ENCODE results near the gene PAMR1.

Gene PAMR1

DNA sequence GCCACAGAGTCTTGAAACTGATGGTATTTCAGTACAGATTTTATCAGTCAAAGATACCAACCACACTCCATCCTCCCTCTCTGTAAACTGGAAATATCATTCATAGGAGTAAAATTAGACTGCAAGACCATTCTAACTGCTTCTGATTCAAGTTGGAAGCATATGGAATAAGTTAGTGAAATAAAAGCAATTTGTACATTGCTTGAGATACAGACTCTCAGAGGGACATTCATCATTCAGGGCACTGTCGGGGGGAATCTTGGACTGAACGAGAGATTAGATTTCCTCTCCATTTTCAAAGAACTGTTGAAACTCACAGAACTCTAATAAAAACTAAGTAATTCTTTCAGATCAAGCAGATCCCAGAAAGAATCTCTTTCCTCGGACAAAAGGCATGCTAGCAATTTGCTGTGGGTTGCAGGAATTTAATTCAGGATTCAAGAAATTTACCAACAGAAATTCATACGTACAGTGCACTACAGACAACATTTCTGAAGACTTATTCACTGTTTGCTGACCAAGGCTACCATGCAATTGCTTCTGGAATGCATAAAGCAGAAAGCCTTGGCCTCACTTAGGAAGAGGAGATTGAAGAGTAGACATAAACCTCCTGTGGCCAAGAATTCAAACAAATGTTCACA, 34.1 kb downstream of the PAMR1 start:
- H3K4me1 Mint-ChIP-seq: peaks cover 4% of the 10 kb centered on the region
- no peaks in the 10 kb centered on the region for H3K27me3 Mint-ChIP-seq (ENCODE audit: low read depth, poor library complexity)
- TF ChIP-seq, protein P1, sequence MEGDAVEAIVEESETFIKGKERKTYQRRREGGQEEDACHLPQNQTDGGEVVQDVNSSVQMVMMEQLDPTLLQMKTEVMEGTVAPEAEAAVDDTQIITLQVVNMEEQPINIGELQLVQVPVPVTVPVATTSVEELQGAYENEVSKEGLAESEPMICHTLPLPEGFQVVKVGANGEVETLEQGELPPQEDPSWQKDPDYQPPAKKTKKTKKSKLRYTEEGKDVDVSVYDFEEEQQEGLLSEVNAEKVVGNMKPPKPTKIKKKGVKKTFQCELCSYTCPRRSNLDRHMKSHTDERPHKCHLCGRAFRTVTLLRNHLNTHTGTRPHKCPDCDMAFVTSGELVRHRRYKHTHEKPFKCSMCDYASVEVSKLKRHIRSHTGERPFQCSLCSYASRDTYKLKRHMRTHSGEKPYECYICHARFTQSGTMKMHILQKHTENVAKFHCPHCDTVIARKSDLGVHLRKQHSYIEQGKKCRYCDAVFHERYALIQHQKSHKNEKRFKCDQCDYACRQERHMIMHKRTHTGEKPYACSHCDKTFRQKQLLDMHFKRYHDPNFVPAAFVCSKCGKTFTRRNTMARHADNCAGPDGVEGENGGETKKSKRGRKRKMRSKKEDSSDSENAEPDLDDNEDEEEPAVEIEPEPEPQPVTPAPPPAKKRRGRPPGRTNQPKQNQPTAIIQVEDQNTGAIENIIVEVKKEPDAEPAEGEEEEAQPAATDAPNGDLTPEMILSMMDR (IDR thresholded peaks at IDR 0.05): no peak
- no peak for DNase-seq
- no peak overlapping the region for H3K4me3 Mint-ChIP-seq
- H3K36me3 Mint-ChIP-seq (ENCODE audit: low read depth): peaks cover 42% of the 10 kb centered on the region
- H3K27ac Mint-ChIP-seq: no peak overlapping the region
- peaks cover 4% of the 10 kb centered on the region for H3K9me3 Mint-ChIP-seq

DNA sequence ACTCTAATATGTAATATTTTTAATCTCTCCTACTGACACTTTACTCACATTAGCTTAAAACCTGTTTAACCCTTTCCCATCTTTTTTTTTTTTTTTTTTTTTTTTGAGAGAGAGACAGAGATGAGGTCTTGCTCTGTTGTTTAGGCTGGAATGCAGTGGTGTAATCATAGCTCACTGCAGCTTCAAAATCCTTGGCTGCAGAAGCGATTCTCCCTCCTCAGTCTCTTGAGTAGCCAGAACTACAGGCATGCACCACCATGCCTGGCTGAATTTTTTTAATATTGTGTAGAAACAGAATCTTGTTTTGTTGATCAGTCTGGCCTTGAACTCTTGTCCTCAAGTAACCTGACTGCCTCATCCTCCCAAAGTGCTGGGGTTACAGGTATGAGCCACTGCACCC, 37.3 kb downstream of the PAMR1 start:
- Mint-ChIP-seq H3K4me3 (no peak overlapping the region), H3K4me1 (no peaks in the 10 kb centered on the region), H3K27ac (no peak overlapping the region), H3K36me3 (ENCODE audit: low read depth) (peaks cover 36% of the 10 kb centered on the region), H3K27me3 (ENCODE audit: low read depth, poor library complexity) (no peaks in the 10 kb centered on the region), H3K9me3 (peaks cover 15% of the 10 kb centered on the region)
- TF ChIP-seq, protein P1 (IDR thresholded peaks at IDR 0.05): no peak
- DNase-seq: no peak

DNA sequence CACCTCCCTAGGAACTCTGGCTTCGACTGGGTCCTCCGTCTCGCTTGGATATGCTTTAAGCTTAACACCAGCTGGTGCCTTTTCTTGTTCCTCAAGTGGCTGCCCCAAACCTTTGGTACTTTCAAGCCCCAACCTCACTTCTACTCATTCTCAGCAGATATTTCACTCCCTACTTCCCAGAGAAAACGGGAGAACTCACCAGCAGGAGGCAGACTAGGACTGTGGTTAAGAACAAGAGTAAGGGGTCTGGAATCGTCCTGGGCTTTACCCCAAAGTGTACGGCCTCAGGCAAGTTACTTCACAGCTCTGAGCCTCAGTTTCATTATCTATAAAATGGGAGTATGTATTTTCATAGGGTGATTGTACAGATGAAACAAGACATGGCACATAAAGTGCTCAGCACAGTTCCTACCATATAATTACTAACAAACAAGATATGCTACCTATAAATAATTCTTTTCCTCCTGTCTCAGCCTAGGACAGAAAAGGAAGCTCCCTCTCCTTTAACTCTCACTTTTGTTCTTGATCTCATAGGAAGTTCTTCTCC, 37.8 kb downstream of the PAMR1 start:
- Mint-ChIP-seq H3K4me3 (no peak overlapping the region), H3K4me1 (no peaks in the 10 kb centered on the region)

DNA sequence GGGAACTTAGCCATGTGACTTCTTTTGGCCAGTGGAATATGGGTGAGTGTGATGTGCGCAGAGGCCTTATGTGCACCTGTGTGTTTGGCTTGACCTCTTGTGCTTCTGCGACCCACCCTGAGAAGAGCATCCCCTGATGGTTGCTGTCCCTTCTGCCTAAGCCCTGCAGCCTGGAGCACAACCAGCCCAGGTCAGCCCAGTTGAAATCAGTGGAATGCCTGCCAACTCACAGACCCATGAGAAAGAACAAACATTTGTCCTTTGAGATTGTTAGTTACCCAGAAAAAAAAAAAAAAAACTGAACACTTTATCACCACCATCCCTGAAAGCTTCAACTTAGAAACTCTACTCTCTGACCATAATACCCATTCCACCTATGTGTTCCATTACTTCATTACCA, 38.5 kb downstream of the PAMR1 start:
- peaks cover 40% of the 10 kb centered on the region for H3K36me3 Mint-ChIP-seq (ENCODE audit: low read depth)
- H3K9me3 Mint-ChIP-seq: peaks cover 27% of the 10 kb centered on the region
- no peak overlapping the region for H3K4me3 Mint-ChIP-seq
- H3K4me1 Mint-ChIP-seq: no peaks in the 10 kb centered on the region
- TF ChIP-seq, protein P1 (IDR thresholded peaks at IDR 0.05): no peak
- no peak overlapping the region for H3K27ac Mint-ChIP-seq
- no peaks in the 10 kb centered on the region for H3K27me3 Mint-ChIP-seq (ENCODE audit: low read depth, poor library complexity)
- no peak for DNase-seq

More for the DNA sequence above, 37.8 kb downstream of the PAMR1 start:
- Mint-ChIP-seq H3K36me3 (ENCODE audit: low read depth) (peaks cover 36% of the 10 kb centered on the region), H3K9me3 (peaks cover 20% of the 10 kb centered on the region), H3K27me3 (ENCODE audit: low read depth, poor library complexity) (no peaks in the 10 kb centered on the region), H3K27ac (no peak overlapping the region)
- peak; percentile 65 for DNase-seq
- TF ChIP-seq, protein P1 (IDR thresholded peaks at IDR 0.05): peak; percentile 54

DNA sequence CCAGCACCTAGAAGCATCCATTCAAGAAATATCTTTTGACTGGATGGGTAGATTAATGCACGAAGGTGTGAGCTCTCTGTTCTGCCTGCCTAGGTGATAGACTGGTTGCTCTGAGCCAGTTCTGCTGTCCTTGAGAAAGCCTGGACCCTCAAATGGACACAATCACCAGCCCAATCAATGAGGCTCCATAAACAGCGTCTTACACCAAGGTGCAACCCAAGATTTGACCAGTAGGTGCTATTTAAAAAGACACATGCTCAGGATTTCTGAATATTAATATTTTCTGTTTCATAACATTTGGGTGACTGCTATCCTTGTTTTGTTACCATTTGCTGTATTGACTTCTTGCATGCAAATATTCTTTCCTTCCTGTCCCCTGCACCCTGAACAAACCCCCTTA, 39.0 kb downstream of the PAMR1 start:
- Mint-ChIP-seq H3K36me3 (ENCODE audit: low read depth) (peaks cover 40% of the 10 kb centered on the region), H3K4me1 (no peaks in the 10 kb centered on the region), H3K27me3 (ENCODE audit: low read depth, poor library complexity) (no peaks in the 10 kb centered on the region), H3K27ac (no peak overlapping the region), H3K9me3 (peaks cover 32% of the 10 kb centered on the region), H3K4me3 (no peak overlapping the region)
- no peak for DNase-seq
- TF ChIP-seq, protein P1 (IDR thresholded peaks at IDR 0.05): no peak
